Measurements from ENCODE around the gene ATP10D.

GRCh38 chr4:47485047-47485692 is at the start of gene ATP10D:
- TF ChIP-seq CTCF (IDR thresholded peaks at IDR 0.05) (no peak), POLR2A (IDR thresholded peaks at IDR 0.05) (peak in 1 of 2 donors; percentile 36)

Data from lower leg skin (tissue), 3 donors.